ENCODE results near the gene ETV6.

The ETV6 gene

GRCh38 chr12:11687528-11687927 is 38.1 kb downstream of the ETV6 start:
- peak in 1 of 2 donors; percentile 38 for DNase-seq (ENCODE audit: low read depth in 2 of 2)
- H3K4me3 ChIP-seq (replicated peaks in 1 of 2; ENCODE audit: low read depth in 2 of 2, low read length in 2 of 2) = no peak overlapping the region
- no peak for TF ChIP-seq CTCF (IDR thresholded peaks at IDR 0.05; ENCODE audit: low read depth, low read length)

GRCh38 chr12:11688379-11688778 is 38.9 kb downstream of the ETV6 start:
- TF ChIP-seq CTCF (IDR thresholded peaks at IDR 0.05; ENCODE audit: low read depth, low read length) = no peak
- no peak for DNase-seq (ENCODE audit: low read depth in 2 of 2)

GRCh38 chr12:11688831-11689230 is 39.4 kb downstream of the ETV6 start:
- no peak for TF ChIP-seq CTCF (IDR thresholded peaks at IDR 0.05; ENCODE audit: low read depth, low read length)
- peak; percentile 27 to 54 for DNase-seq (ENCODE audit: low read depth in 2 of 2)
- no peak overlapping the region for H3K4me3 ChIP-seq (replicated peaks in 1 of 2; ENCODE audit: low read depth in 2 of 2, low read length in 2 of 2)

More at GRCh38 chr12:11688379-11688778, 38.9 kb downstream of the ETV6 start:
- no peak overlapping the region for H3K4me3 ChIP-seq (replicated peaks in 1 of 2; ENCODE audit: low read depth in 2 of 2, low read length in 2 of 2)

- no peak overlapping the region for H3K4me3 ChIP-seq (replicated peaks in 1 of 2; ENCODE audit: low read depth in 2 of 2, low read length in 2 of 2)
- TF ChIP-seq CTCF (IDR thresholded peaks at IDR 0.05; ENCODE audit: low read depth, low read length) = no peak
- DNase-seq (ENCODE audit: low read depth in 2 of 2) = no peak
Observed at GRCh38 chr12:11689591-11690186, 40.2 kb downstream of the ETV6 start.

GRCh38 chr12:11693067-11693466 is 43.6 kb downstream of the ETV6 start:
- DNase-seq (ENCODE audit: low read depth in 2 of 2) = no peak
- TF ChIP-seq CTCF (IDR thresholded peaks at IDR 0.05; ENCODE audit: low read depth, low read length) = no peak
- H3K4me3 ChIP-seq (replicated peaks in 1 of 2; ENCODE audit: low read depth in 2 of 2, low read length in 2 of 2) = no peak overlapping the region

- no peak overlapping the region for H3K4me3 ChIP-seq (replicated peaks in 1 of 2; ENCODE audit: low read depth in 2 of 2, low read length in 2 of 2)
- DNase-seq (ENCODE audit: low read depth in 2 of 2) = no peak
- no peak for TF ChIP-seq CTCF (IDR thresholded peaks at IDR 0.05; ENCODE audit: low read depth, low read length)
Observed at GRCh38 chr12:11693601-11694000, 44.1 kb downstream of the ETV6 start.

GRCh38 chr12:11694528-11694927 is 45.1 kb downstream of the ETV6 start:
- no peak overlapping the region for H3K4me3 ChIP-seq (replicated peaks in 1 of 2; ENCODE audit: low read depth in 2 of 2, low read length in 2 of 2)
- TF ChIP-seq CTCF (IDR thresholded peaks at IDR 0.05; ENCODE audit: low read depth, low read length) = no peak
- DNase-seq (ENCODE audit: low read depth in 2 of 2) = no peak

Measured in cardiac fibroblast (primary cell).